Vagina (tissue), 2 donors: ENCODE data around the gene RALA.

ENCODE experiments used
- CTCF ChIP-seq, 3 experiments: fragments of 450-650 bp in 2 of 3; fragments of 200-600 bp in 1 of 3; sonication (generic) in 1 of 3; IDR thresholded peaks; one replicate each; pipeline ENCODE4 v1.5.1; 2017 to 2019; ENCODE audit warnings: antibody characterized with exemption in 3 of 3, mild to moderate bottlenecking in 2 of 3, moderate library complexity in 2 of 3
- POLR2A ChIP-seq, 2 donors: fragments of 450-650 bp; IDR thresholded peaks; one replicate each; pipeline ENCODE4 v1.6.1; 2017; ENCODE audit warnings: antibody characterized with exemption in 2 of 2, mild to moderate bottlenecking in 2 of 2, moderate library complexity in 2 of 2
- POLR2AphosphoS5 ChIP-seq, 2 donors: sonication (generic); formaldehyde crosslinking; IDR thresholded peaks; one replicate each; pipeline ENCODE4 v1.9.0; 2017; ENCODE audit warnings: antibody characterized with exemption in 2 of 2, mild to moderate bottlenecking in 2 of 2, low read depth in 1 of 2; ENCODE audit not compliant: insufficient read depth in 1 of 2

GRCh38 chr7:39634478-39634805 is 11.1 kb downstream of the RALA start:
- TF ChIP-seq CTCF (IDR thresholded peaks at IDR 0.05) (no peak), POLR2AphosphoS5 (IDR thresholded peaks at IDR 0.05; ENCODE audit: insufficient read depth in 1 of 2, low read depth in 1 of 2) (no peak), POLR2A (IDR thresholded peaks at IDR 0.05) (no peak)
